ENCODE data around the gene ING5. TPM values are rescaled to one million over a fixed set of nuclear protein-coding genes. Genes with fewer than 3 reads are reported as not detected.
"Not testable (repeated sequence)": the region's sequence is repeated elsewhere in the genome, so short reads cannot be mapped to it uniquely, and the experiment has no call there.

Gene ING5
- total RNA-seq, 4 donors from 2014 or later, result 12.1 to 33.9 (median 27.5) TPM

DNA sequence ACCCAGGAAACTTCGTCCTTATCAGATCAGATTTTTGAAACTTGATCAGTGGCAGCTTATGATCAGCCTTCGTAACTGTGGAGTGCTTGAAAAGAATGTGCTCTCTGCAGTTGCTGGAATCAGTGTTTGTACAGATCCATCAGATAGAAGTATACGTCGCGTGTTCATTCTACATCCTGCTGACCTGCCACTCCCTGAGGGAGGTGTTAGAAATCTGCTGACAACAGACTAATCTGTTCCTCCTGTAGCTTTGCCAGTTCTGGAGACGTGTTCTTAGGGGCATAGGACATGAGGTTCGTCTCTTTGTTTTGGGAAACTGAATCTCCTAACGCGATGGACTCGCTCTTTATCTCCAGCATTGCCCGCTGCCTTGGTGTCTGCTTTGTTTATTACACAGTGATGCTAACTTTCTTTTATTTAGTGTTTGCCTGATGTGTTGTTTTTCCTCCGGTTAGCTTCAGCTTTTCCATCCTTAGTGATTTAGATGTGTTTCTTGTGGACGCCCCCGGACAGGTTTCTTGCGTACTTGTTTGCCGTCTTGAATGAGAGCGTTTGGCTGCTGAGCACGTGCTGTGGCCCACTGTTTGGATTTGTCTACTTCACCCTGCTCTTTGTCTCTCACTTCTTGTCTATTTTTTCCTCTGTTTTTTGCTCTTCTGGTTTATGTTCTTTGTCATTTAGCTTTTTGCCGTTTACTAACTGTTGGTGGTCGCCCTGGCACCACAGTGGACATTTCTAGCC is 57.4 kb downstream of the ING5 start:
- TF ChIP-seq POLR2A (IDR thresholded peaks at IDR 0.05), result no peak
- TF ChIP-seq, protein P1, sequence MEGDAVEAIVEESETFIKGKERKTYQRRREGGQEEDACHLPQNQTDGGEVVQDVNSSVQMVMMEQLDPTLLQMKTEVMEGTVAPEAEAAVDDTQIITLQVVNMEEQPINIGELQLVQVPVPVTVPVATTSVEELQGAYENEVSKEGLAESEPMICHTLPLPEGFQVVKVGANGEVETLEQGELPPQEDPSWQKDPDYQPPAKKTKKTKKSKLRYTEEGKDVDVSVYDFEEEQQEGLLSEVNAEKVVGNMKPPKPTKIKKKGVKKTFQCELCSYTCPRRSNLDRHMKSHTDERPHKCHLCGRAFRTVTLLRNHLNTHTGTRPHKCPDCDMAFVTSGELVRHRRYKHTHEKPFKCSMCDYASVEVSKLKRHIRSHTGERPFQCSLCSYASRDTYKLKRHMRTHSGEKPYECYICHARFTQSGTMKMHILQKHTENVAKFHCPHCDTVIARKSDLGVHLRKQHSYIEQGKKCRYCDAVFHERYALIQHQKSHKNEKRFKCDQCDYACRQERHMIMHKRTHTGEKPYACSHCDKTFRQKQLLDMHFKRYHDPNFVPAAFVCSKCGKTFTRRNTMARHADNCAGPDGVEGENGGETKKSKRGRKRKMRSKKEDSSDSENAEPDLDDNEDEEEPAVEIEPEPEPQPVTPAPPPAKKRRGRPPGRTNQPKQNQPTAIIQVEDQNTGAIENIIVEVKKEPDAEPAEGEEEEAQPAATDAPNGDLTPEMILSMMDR (IDR thresholded peaks at IDR 0.05 in 4 of 5, conservative IDR thresholded peaks at IDR 0.05 in 1 of 5), result no peak
- no peaks in the 10 kb centered on the region for H3K9me3 ChIP-seq
- intact Hi-C loops (cut with DNase I; ENCODE audit: low total_unique reads), result no loop called here
- DNase-seq (no peak), ATAC-seq (no peak)
- H3K36me3 ChIP-seq, result peaks cover 5 to 41% of the 10 kb centered on the region in 2 donors
- H3K27ac ChIP-seq, result no peak overlapping the region
- in situ Hi-C loops (cut with MboI; ENCODE audit: low sequenced_read_pairs in 4 of 4), result no loop called here
- no peaks in the 10 kb centered on the region for H3K4me1 ChIP-seq
- no peak overlapping the region for H3K4me3 ChIP-seq
- H3K27me3 ChIP-seq, result no peaks in the 10 kb centered on the region

DNA sequence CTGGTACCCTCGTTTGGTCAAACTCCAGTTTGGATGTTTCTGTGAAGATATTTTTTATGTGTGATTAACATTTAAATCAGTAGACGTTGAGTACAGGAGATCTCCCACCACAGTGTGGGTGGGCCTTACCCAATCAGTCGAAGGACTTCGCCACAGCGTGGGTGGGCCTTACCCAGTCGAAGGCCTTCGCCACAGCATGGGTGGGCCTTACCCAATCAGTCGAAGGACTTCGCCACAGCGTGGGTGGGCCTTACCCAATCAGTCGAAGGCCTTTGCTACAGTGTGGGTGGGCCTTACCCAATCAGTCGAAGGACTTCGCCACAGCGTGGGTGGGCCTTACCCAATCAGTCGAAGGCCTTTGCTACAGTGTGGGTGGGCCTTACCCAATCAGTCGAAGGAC is 58.1 kb downstream of the ING5 start:
- DNase-seq; H3K9me3 ChIP-seq; intact Hi-C loops (cut with DNase I; ENCODE audit: low total_unique reads): not testable (repeated sequence)

DNA sequence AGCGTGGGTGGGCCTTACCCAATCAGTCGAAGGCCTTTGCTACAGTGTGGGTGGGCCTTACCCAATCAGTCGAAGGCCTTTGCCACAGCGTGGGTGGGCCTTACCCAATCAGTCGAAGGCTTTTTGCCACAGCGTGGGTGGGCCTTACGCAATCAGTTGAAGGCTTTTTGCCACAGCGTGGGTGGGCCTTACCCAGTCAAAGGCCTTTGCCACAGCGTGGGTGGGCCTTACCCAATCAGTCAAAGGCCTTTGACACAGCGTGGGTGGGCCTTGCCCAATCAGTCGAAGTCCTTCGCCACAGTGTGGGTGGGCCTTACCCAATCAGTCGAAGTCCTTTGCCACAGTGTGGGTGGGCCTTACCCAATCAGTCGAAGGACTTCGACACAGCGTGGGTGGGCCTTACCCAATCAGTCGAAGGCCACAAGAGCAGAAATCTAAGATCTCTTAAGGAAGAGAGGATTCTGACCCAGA is 58.5 kb downstream of the ING5 start:
- DNase-seq (no peak), ATAC-seq (no peak)
- Histone ChIP-seq H3K4me1 (no peaks in the 10 kb centered on the region), H3K9me3 (no peaks in the 10 kb centered on the region), H3K4me3 (no peak overlapping the region), H3K27me3 (no peaks in the 10 kb centered on the region), H3K27ac (no peak overlapping the region), H3K36me3 (peaks cover 5 to 30% of the 10 kb centered on the region in 2 donors)
- in situ Hi-C loops (cut with MboI; ENCODE audit: low sequenced_read_pairs in 4 of 4) (no loop called here), intact Hi-C loops (cut with DNase I; ENCODE audit: low total_unique reads) (no loop called here)
- no peak for TF ChIP-seq POLR2A (IDR thresholded peaks at IDR 0.05)
- TF ChIP-seq, protein P1 (IDR thresholded peaks at IDR 0.05 in 4 of 5, conservative IDR thresholded peaks at IDR 0.05 in 1 of 5), result no peak

More for the DNA sequence above, 58.1 kb downstream of the ING5 start:
- ATAC-seq; in situ Hi-C loops (cut with MboI; ENCODE audit: low sequenced_read_pairs in 4 of 4); H3K4me3 ChIP-seq; H3K27ac ChIP-seq; H3K27me3 ChIP-seq; H3K4me1 ChIP-seq: not testable (repeated sequence)
- H3K36me3 ChIP-seq, result peaks cover 5 to 34% of the 10 kb centered on the region in 2 donors

DNA sequence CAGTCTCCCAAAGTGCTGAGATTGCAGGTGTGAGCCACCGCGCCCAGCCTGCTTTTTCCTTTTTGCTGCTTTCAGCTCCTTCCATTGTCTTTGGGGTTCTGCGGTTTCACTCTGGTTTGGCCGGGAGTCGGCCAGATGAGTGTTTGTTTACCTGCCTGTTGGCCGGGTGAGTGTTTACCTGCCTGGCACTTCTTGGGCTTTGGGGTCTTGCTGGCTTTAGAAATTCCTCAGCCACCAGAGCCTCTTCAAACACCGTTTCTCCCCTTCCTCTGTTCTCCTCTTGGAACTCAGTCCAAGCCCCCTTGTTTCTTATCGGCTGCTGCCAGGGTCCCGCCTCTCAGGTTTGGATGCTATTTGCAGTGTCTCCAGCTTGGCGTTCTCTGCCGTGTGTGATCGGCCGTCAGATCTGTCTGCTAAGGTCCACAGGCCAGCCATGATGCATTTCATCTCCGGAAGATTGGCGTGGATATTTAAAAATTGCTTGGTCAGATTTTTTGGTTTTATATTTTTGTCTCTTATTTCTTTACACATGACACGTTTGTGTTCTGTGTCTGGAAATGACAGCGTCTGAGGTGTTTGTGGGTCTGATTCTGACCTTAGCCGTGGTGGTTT is 60.6 kb downstream of the ING5 start:
- H3K27ac ChIP-seq, result no peak overlapping the region
- in situ Hi-C loops (cut with MboI; ENCODE audit: low sequenced_read_pairs in 4 of 4), result no loop called here
- H3K4me1 ChIP-seq, result no peaks in the 10 kb centered on the region
- H3K36me3 ChIP-seq, result peaks cover 5 to 13% of the 10 kb centered on the region in 2 donors
- H3K9me3 ChIP-seq, result no peaks in the 10 kb centered on the region
- TF ChIP-seq, protein P1 (IDR thresholded peaks at IDR 0.05 in 4 of 5, conservative IDR thresholded peaks at IDR 0.05 in 1 of 5), result no peak
- no peak for TF ChIP-seq POLR2A (IDR thresholded peaks at IDR 0.05)
- intact Hi-C loops (cut with DNase I; ENCODE audit: low total_unique reads), result no loop called here
- no peak overlapping the region for H3K4me3 ChIP-seq
- peak in 1 of 2 donors; percentile 6 for DNase-seq
- H3K27me3 ChIP-seq, result no peaks in the 10 kb centered on the region
- no peak for ATAC-seq

DNA sequence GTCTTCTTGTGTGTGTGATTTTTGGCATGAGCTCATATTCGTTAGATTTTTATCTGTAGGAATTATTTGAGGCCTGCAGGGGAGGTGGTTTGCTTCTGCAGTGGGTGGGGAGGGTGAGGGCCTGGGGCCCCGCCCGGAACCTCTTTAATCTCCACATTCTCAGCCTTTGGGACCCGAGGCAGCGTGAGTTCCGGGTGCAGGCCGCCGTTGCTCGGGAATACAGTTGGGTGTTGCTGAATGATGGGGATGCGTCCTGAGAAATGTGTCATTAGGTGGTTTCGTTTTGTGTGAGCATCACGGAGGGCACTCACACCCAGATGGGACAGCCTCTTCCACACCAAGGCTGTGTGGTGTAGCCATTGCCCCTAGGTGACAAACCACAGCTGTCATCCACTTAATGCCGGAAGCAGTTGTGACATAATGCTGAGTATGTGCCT is 61.1 kb downstream of the ING5 start:
- no peaks in the 10 kb centered on the region for H3K9me3 ChIP-seq
- ATAC-seq, result no peak
- no peak overlapping the region for H3K4me3 ChIP-seq
- H3K36me3 ChIP-seq, result peaks cover 5 to 13% of the 10 kb centered on the region in 2 donors
- in situ Hi-C loops (cut with MboI; ENCODE audit: low sequenced_read_pairs in 4 of 4), result no loop called here
- intact Hi-C loops (cut with DNase I; ENCODE audit: low total_unique reads), result no loop called here
- peak in 1 of 2 donors; percentile 17 for DNase-seq
- no peaks in the 10 kb centered on the region for H3K4me1 ChIP-seq
- no peaks in the 10 kb centered on the region for H3K27me3 ChIP-seq
- no peak for TF ChIP-seq POLR2A (IDR thresholded peaks at IDR 0.05)
- TF ChIP-seq, protein P1 (IDR thresholded peaks at IDR 0.05 in 4 of 5, conservative IDR thresholded peaks at IDR 0.05 in 1 of 5), result no peak
- H3K27ac ChIP-seq, result no peak overlapping the region

All from gastrocnemius medialis (tissue), 4 donors.